ENCODE data around the gene TP53BP1.

The TP53BP1 gene

GRCh38 chr15:43489191-43489590 is 3.8 kb downstream of the TP53BP1 start:
- DNase-seq (ENCODE audit: low read depth in 2 of 2) = no peak

GRCh38 chr15:43488790-43489189 is 4.2 kb downstream of the TP53BP1 start:
- no peak for DNase-seq (ENCODE audit: low read depth in 2 of 2)

- no peak for DNase-seq (ENCODE audit: low read depth in 2 of 2)
Observed at GRCh38 chr15:43487271-43487895, 5.6 kb downstream of the TP53BP1 start.

- no peak for DNase-seq (ENCODE audit: low read depth in 2 of 2)
Observed at GRCh38 chr15:43484455-43484854, 8.5 kb downstream of the TP53BP1 start.

GRCh38 chr15:43483297-43484128 is 9.4 kb downstream of the TP53BP1 start:
- DNase-seq (ENCODE audit: low read depth in 2 of 2) = no peak

- no peak for DNase-seq (ENCODE audit: low read depth in 2 of 2)
Observed at GRCh38 chr15:43473885-43474284, 19.1 kb downstream of the TP53BP1 start.

GRCh38 chr15:43471975-43472374 is 21.0 kb downstream of the TP53BP1 start:
- DNase-seq (ENCODE audit: low read depth in 2 of 2) = no peak

DNA sequence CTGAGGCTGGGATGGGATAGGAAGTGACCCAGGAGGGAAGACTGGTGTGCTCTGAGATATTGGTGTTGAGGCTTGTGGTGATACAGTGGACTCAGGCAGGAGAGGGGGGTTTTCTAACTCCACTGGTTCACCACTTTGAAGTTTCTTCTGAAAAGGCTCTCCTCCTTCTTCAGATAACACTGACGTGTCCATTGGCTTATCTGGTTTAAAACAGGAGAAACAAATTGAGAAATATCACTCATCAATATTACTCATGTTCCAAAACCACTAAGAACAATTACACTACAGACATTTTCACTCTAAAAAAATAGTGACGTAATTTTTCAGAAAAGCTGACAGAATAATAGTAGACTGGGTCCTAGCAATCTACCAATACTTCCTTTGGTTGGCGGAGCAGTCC is 23.1 kb downstream of the TP53BP1 start:
- DNase-seq (ENCODE audit: low read depth in 2 of 2) = no peak

DNA sequence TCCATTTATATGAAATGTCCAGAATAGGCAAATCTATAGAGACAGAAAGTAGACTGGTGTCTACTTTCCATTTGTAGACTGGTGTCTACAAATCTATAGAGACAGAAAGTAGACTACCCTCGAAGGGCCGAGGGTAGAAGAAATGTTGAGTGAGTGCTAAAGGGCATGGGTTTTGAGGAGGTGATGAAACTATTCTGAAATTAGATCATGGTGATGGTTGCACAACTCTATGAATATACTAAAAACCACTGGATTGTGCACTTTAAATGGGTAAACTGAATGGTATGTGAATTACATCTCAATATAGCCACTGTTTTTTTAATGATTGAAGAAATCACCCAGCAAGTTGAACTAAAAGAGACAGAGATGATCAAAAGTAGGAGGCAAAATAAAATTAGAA is 27.9 kb downstream of the TP53BP1 start:
- no peak for DNase-seq (ENCODE audit: low read depth in 2 of 2)

DNA sequence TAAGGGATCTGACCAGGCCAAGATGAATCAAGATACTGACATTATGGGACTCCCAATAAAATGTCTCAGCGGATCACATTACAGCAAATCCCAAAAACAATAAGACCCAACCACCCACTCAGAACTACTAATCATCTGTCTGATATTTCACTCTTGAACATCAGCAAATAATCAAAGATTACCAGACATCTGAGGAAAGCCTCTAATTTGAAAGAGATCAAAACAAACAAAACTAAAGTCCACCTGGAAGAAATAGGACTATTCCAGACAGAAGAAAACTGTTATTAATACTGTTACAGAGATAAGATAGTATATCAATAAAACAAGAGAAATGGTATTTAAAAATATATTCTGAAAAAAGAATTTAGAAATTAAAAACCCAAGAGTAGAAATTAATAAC is 29.0 kb downstream of the TP53BP1 start:
- no peak for DNase-seq (ENCODE audit: low read depth in 2 of 2)

GRCh38 chr15:43463507-43463906 is 29.4 kb downstream of the TP53BP1 start:
- DNase-seq (ENCODE audit: low read depth in 2 of 2) = no peak

GRCh38 chr15:43449981-43450380 is 43.0 kb downstream of the TP53BP1 start:
- DNase-seq (ENCODE audit: low read depth in 2 of 2) = no peak

GRCh38 chr15:43446344-43446743 is 46.6 kb downstream of the TP53BP1 start:
- no peak for DNase-seq (ENCODE audit: low read depth in 2 of 2)

DNA sequence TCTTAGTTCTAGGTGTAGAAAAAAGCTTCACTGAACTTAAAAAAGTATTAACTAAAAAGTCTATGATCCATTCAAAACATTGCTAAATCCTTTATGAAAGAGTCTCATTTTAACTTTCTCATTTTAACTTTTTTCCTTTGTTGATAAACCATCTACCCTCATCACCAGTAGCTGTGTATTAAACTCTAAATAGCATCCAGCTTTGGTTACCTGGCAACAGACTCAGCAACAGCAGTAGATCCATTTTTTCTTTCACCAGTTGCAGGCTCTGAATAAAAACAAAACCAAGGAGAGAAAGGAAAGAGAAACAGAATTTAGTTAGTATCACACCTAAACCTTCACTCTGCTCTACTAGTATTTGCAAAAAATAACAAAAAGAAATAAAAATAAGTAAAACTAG is 51.6 kb downstream of the TP53BP1 start:
- DNase-seq (ENCODE audit: low read depth in 2 of 2) = no peak

DNA sequence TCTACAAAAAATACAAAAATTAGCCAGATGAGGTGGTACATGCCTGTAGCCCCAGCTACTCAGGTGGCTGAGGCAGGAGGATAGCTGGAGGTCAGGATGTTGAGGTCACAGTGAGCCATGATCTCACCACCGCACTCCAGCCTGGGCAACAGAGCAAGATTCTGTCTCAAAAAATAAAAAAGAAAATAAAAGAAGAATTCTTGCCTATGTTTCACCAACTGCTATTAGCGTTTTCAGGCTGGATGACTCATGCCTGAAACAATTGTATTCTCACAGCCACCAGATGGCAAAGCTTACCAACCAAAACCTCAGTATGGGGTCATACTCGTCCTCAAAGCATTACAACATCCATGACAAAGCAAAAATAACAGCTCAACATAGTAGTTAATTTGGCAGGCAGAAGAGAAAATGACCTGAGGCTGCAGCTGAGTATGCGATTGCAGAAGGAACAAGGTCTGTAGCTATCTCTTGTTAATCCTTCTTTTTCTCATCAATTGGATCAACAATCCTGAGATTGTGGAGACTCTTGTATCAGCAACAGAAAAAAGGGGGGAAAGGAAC is 52.2 kb downstream of the TP53BP1 start:
- no peak for DNase-seq (ENCODE audit: low read depth in 2 of 2)

- DNase-seq (ENCODE audit: low read depth in 2 of 2) = no peak
Observed at GRCh38 chr15:43439268-43439667, 53.7 kb downstream of the TP53BP1 start.

DNA sequence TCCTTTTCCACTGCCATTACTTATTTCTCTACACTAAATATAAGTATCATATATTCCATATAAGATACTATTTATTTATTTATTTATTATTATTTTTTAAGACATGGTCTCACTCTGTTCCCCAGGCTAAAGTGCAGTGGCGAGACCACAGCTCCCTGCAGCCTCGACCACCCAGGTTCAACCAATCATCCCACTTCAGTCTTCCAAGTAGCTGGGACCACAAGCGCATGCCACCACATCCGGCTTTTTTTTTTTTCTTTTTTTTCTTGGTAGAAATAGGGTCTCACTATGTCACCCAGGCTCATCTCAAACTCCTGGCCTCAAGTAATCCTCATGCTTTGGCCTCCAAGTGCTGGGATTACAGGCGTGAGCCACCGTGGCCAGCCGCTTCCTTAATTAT is 56.6 kb downstream of the TP53BP1 start:
- no peak for DNase-seq (ENCODE audit: low read depth in 2 of 2)

- no peak for DNase-seq (ENCODE audit: low read depth in 2 of 2)
Observed at GRCh38 chr15:43434446-43434845, 58.5 kb downstream of the TP53BP1 start.

DNA sequence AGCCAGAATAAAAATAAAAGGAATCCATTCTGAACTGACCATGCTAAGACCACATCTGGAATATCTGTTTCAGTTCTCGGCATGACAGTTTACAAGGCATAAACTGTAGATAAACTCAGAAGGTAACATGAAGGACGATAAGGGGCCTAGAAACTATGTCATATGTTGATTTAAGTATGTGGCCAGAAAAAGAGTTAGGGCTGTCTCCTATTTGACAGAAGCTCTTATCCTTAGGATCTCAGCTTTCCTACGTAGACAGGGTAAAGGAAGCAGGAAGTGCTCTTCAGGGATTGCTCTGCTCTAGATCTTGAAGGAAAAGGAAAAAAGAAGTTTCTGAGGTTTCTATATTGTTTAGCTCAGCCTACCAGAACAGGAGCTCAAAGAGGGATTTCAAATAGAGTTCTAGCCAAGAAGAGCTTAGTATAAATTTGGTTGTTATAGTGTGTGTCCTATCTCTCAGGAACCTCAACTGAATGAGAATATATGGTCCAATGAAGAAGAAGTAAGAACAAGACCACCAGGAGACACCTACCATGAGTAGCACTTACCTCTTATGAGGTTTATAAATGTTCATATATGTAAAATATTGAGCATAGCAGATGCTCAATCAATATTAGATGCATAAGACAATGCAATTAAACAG is 59.2 kb downstream of the TP53BP1 start:
- no peak for DNase-seq (ENCODE audit: low read depth in 2 of 2)

GRCh38 chr15:43433165-43433564 is 59.8 kb downstream of the TP53BP1 start:
- DNase-seq (ENCODE audit: low read depth in 2 of 2) = no peak

DNA sequence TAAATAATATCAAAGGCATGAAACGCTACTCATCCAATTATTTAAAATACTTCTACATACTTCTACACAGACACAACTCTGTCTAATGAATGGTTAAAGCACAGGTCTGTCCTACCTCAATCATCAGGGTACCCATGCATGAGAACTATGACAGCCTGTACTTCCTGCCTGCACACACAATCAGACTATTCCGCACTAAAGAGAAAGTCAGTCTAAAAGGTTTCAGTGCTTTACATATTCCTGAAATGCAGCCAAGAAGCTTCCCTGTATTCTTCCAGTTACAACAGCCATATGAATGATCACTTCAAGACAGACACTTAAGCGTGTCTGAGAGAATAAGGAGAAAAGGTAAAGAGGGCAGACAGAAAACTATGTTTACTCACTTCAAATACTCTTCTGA is 63.3 kb downstream of the TP53BP1 start:
- DNase-seq (ENCODE audit: low read depth in 2 of 2) = no peak

GRCh38 chr15:43423793-43424192 is 69.2 kb downstream of the TP53BP1 start:
- DNase-seq (ENCODE audit: low read depth in 2 of 2) = no peak

GRCh38 chr15:43420876-43421275 is 72.1 kb downstream of the TP53BP1 start:
- no peak for DNase-seq (ENCODE audit: low read depth in 2 of 2)

Measured in stimulated activated CD8-positive, alpha-beta memory T cell treated with anti-CD3 and anti-CD28 coated beads, Interleukin-2, amount 100 ng/mL, for 1 hour (primary cell).